ENCODE measurements around the gene PDZD8.

PDZD8 gene

DNA sequence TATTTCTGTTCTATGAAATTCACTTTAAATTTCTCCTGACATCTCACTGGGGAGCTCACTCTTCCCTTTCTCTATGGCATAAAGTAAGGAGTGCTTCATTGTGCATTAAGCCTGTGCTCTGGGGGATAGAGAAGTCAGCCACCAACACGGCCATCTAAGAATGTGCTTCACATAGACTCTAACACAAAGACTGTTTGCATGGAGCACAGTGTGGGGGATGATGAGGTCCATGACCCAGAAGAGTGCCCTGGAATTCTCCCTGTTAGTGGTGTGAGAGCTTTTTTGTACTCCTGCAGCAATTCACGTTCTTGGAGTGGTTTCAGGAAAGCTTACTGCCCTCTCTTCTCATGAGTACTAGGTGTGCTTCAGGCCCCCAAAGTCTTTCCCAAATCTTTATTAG, 43.9 kb upstream of the PDZD8 start:
- no peak overlapping the region for H3K4me3 ChIP-seq (ENCODE audit: low read depth, low read length)
- in situ Hi-C loops (cut with HindIII; ENCODE audit: low sequenced_read_pairs) = no loop called here
- TF ChIP-seq, protein P1, sequence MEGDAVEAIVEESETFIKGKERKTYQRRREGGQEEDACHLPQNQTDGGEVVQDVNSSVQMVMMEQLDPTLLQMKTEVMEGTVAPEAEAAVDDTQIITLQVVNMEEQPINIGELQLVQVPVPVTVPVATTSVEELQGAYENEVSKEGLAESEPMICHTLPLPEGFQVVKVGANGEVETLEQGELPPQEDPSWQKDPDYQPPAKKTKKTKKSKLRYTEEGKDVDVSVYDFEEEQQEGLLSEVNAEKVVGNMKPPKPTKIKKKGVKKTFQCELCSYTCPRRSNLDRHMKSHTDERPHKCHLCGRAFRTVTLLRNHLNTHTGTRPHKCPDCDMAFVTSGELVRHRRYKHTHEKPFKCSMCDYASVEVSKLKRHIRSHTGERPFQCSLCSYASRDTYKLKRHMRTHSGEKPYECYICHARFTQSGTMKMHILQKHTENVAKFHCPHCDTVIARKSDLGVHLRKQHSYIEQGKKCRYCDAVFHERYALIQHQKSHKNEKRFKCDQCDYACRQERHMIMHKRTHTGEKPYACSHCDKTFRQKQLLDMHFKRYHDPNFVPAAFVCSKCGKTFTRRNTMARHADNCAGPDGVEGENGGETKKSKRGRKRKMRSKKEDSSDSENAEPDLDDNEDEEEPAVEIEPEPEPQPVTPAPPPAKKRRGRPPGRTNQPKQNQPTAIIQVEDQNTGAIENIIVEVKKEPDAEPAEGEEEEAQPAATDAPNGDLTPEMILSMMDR (IDR thresholded peaks at IDR 0.05; ENCODE audit: low read depth, low read length) = no peak
- no peak for DNase-seq (ENCODE audit: low read depth, low spot score)

DNA sequence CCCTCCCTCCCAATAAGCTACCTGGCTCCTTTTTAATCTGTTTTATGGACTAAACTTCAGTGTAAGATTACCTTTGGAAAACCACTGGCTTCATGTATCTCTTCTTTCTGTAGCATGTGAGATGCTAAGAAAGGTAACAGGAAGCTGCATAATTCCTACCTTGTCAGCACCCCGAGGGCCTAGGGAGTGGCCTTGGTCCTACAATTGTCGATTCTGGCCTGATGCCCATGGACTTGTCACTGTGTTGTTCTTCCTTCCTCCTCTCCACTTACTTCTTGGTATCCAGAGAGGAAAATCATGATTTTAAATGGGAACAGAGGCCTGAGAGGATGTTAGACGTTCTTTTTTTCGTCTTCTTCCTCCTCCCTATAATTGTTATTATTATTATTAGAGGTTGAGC, 42.9 kb upstream of the PDZD8 start:
- no peak overlapping the region for H3K4me3 ChIP-seq (ENCODE audit: low read depth, low read length)
- no peak for DNase-seq (ENCODE audit: low read depth, low spot score)
- in situ Hi-C loops (cut with HindIII; ENCODE audit: low sequenced_read_pairs) = no loop called here
- TF ChIP-seq, protein P1 (IDR thresholded peaks at IDR 0.05; ENCODE audit: low read depth, low read length) = no peak

DNA sequence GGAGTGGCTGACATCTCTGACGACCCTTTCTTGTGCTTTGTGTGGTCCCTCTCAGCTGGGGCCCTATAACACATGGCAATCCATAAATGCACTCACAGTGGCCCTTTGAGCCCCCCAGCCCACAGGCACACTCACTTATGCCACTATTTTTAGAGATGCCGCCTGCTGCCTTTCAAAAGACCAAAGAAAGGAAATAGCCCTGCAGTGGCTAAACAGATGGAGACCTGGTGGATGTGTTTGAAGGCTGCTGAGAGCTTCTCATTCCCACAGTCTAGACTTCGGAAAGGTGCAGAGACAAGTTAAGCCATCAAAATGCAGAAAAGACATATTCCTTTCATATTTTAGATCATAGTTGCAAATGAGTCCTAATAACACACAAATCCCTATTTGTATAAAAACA, 42.0 kb upstream of the PDZD8 start:
- TF ChIP-seq, protein P1 (IDR thresholded peaks at IDR 0.05; ENCODE audit: low read depth, low read length) = no peak
- in situ Hi-C loops (cut with HindIII; ENCODE audit: low sequenced_read_pairs) = no loop called here
- no peak overlapping the region for H3K4me3 ChIP-seq (ENCODE audit: low read depth, low read length)
- no peak for DNase-seq (ENCODE audit: low read depth, low spot score)

DNA sequence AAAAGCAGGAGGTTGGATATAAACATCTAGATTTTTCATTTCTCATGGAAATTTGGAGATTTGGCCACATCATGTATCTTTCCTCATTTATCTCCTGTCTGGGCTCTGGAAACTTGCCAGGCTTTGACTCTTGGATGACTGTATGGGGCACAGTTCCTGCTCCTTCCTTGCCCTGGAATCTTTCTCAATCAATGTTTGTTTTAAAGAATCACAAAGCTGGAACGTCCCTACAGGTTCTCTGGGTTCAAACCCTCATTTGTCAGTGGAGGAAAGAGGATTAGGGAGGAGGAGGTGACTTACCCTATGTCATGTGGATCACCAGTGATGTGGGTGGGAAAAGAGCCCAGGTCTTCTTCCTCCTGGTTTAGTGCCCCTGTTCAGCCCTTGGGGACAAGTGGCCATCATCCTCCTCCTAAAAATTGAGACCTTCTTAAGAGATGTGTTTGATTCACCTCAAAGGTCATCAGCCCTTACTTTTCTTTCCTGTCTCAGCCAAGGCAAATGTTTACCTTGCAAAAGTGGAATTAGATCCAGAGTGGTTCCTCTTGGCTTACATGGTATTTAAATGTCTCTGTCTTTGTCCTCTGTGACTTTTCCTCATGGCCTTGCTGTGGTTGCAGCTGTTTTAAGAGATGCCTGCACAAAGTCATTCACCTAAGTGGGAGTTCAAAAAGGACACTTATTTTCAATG, 38.8 kb upstream of the PDZD8 start:
- DNase-seq (ENCODE audit: low read depth, low spot score) = no peak
- TF ChIP-seq, protein P1 (IDR thresholded peaks at IDR 0.05; ENCODE audit: low read depth, low read length) = no peak
- in situ Hi-C loops (cut with HindIII; ENCODE audit: low sequenced_read_pairs) = no loop called here
- H3K4me3 ChIP-seq (ENCODE audit: low read depth, low read length) = no peak overlapping the region

DNA sequence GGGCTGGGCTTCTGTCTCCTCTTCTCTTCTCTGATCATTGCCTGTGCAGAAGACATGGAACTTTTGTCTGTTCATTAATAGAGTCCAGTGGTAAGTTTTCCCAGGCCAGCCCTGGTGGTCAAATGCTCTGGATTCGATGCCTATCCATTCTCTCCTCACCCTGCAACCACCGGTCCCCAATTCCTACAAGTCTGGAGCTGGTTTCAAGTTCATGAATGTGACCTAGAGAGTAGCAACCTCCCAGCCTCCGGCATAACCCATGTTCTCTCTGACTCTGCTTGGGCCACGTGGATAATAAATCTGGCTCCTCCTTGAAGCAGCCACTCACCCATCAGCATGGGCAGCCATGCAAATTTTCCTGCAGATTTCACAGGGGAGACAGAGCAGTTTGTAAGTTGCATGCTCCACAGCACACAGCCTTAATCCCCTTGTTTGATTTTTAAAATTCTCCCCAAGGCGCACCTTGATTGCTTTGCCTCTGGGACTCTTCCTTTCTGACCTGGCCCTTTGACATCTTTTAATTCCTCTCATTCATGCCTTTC, 37.3 kb upstream of the PDZD8 start:
- no peak overlapping the region for H3K4me3 ChIP-seq (ENCODE audit: low read depth, low read length)
- TF ChIP-seq, protein P1 (IDR thresholded peaks at IDR 0.05; ENCODE audit: low read depth, low read length) = no peak
- no peak for DNase-seq (ENCODE audit: low read depth, low spot score)
- in situ Hi-C loops (cut with HindIII; ENCODE audit: low sequenced_read_pairs) = no loop called here

DNA sequence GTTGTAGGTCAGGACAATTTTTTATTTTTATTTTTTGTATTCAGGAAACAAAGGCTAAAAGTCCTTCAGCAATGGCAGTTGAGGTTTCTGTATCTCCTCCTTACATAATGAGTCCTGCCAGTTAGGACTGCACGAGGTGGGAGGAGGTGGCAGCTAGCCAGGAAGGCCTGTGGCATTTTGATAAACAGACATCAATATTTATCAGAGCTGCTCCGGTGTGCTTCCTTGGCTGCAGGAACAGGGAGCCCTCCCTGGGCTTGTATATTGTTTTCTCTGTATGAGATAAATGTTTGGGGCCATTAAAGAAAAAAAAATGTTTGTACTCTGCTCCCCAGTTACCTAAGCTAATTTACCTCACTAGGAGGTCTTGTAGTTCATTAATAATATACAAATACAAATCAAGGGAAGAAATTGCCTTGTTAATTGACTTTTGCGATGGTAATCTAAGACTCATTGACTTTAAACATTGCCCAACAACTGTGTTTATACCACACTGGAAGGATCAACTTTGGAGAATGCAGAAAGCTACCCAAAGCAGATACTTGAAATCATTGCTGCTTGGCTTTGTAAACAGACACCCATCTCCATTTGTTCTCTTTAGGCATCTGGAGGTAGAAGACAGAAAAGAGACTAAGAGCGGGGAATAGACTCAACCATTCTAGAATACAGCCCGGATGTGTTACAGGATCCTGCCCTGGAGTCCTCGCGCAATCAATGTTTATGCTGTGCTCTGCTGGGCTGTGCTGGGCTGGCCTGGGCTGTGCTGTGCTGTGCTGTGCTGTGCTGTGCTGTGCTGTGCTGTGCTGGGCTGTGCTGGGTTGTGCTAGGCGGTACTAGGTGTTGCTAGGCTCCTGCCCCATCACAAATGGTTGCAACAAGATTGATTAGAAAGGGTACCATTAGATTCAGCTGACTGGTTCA, 36.5 kb upstream of the PDZD8 start:
- no peak overlapping the region for H3K4me3 ChIP-seq (ENCODE audit: low read depth, low read length)
- TF ChIP-seq, protein P1 (IDR thresholded peaks at IDR 0.05; ENCODE audit: low read depth, low read length) = no peak
- in situ Hi-C loops (cut with HindIII; ENCODE audit: low sequenced_read_pairs) = no loop called here
- no peak for DNase-seq (ENCODE audit: low read depth, low spot score)

Measured in astrocyte of the spinal cord (primary cell).